Measurements from ENCODE around the gene SPEF2.
"Not testable (repeated sequence)": the region's sequence is repeated elsewhere in the genome, so short reads cannot be mapped to it uniquely, and the experiment has no call there.

SPEF2 gene

DNA sequence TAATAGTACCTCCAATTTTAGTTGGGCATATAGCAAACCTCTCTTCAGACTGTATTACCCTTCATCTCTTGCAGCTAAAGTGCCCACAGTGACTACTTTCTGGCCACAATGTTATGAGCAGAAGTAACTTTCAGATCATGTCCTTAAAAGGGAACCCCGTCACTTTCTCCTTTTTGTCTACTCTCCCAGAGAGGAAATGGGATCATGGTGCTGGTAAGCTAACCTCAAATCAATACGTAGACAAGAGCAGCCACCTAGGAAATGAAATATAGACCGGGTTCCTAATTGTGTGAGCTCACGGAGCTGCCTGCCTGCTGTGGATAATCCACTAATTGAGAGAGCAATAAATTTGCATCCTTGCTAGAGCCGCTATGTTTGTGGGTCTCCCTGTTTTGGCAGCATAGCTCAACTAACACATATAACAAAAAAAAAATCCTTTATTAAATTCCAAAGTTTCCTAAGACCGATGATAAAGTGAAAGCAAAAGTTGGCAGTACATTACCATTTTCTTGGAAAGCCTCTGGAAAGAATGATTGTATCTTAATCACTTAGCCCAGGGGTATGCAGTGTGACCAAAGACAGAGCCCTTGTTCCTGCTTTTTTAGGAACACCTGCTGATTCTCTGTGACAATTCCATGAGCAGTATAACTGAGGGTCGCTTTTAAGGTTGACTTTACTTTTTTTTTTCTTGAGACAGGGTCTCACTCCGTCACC, 233.5 kb downstream of the SPEF2 start:
- Mint-ChIP-seq H3K9me3 (peaks cover 25% of the 10 kb centered on the region), H3K27me3 (no peaks in the 10 kb centered on the region), H3K27ac (peak overlapping the region; percentile 94), H3K4me1 (peaks cover 71% of the 10 kb centered on the region), H3K4me3 (peak overlapping the region; percentile 88), H3K36me3 (ENCODE audit: low read depth) (peaks cover 60% of the 10 kb centered on the region)
- DNase-seq (no peak), ATAC-seq (no peak)

- Mint-ChIP-seq H3K4me1 (peaks cover 77% of the 10 kb centered on the region), H3K9me3 (peaks cover 15% of the 10 kb centered on the region), H3K27ac (peak overlapping the region; percentile 94), H3K36me3 (ENCODE audit: low read depth) (peaks cover 54% of the 10 kb centered on the region), H3K27me3 (no peaks in the 10 kb centered on the region), H3K4me3 (peak overlapping the region; percentile 88)
- DNase-seq (peak; percentile 67), ATAC-seq (peak; percentile 59)
These were observed 234.5 kb downstream of the SPEF2 start for GRCh38 chr5:35852084-35852734.

DNA sequence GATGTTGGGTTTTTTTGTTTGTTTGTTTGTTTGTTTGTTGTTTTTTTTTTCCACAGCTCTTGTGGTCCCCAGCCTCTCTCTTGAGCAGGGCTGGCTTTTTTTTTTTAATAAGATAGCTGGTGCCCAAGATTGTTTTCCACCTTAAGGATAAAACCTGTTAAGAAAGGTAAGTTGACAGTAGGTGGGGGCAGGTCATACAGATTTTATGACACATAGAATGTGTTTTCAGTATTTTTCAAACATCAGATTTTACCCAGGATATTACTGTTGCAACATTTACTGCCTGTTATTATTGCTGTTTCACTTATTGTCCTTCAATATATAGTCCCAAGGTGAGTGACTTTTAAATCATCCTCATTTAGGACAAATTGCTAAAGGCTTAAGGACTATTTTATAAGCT, 235.1 kb downstream of the SPEF2 start:
- Mint-ChIP-seq H3K4me3 (peak overlapping the region; percentile 88), H3K4me1 (peaks cover 79% of the 10 kb centered on the region)

DNA sequence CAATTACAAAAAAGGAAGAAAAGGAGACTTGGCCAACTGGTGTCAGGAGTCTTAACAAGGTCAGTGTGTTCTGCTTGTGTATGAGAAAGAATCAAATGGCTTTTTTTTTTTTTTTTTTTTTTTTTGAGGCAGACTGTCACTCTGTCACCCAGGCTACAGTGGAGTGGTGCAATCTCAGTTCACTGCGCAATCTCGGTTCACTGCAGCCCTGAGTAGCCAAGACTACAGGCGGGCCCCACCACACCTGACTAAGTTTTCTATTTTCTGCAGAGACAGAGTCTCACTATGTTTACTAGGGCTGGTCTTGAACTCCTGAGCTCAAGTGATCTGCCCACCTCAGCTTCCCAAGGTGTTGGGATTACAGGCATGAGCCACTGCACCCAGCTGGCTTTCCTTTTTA, 236.0 kb downstream of the SPEF2 start:
- H3K27ac Mint-ChIP-seq = peak overlapping the region; percentile 94
- no peaks in the 10 kb centered on the region for H3K27me3 Mint-ChIP-seq
- H3K4me3 Mint-ChIP-seq = peak overlapping the region; percentile 88
- peaks cover 8% of the 10 kb centered on the region for H3K9me3 Mint-ChIP-seq
- H3K4me1 Mint-ChIP-seq = peaks cover 82% of the 10 kb centered on the region
- peaks cover 53% of the 10 kb centered on the region for H3K36me3 Mint-ChIP-seq (ENCODE audit: low read depth)
- DNase-seq (peak; percentile 61), ATAC-seq (peak; percentile 48)

More for the DNA sequence above, 235.1 kb downstream of the SPEF2 start:
- ATAC-seq (no peak), DNase-seq (no peak)
- Mint-ChIP-seq H3K36me3 (ENCODE audit: low read depth) (peaks cover 53% of the 10 kb centered on the region), H3K27me3 (no peaks in the 10 kb centered on the region), H3K27ac (peak overlapping the region; percentile 94), H3K9me3 (peaks cover 9% of the 10 kb centered on the region)

DNA sequence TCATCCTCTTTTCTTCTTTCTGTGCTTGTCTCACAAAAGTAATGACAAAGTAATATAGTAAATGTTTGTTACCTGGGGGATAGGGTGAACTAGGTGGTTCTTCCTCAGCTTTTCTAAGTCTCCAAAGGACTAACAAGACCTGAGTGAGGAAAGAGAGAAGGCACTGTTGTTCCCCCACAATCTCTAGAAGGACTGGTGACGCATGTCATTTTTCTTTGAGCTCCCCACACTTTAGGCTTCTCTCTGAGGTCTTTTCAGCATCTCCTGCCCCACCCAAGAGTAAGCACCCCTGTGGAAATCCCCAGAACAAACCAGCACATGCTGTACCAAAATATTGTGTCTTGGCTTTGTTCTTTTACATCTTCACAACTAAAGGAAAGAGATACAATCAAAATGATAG, 236.6 kb downstream of the SPEF2 start:
- Mint-ChIP-seq H3K9me3 (peaks cover 6% of the 10 kb centered on the region), H3K4me1 (peaks cover 84% of the 10 kb centered on the region), H3K36me3 (ENCODE audit: low read depth) (peaks cover 57% of the 10 kb centered on the region), H3K27ac (peak overlapping the region; percentile 94), H3K4me3 (peak overlapping the region; percentile 88), H3K27me3 (no peaks in the 10 kb centered on the region)
- ATAC-seq = peak; percentile 50
- DNase-seq = peak; percentile 59

DNA sequence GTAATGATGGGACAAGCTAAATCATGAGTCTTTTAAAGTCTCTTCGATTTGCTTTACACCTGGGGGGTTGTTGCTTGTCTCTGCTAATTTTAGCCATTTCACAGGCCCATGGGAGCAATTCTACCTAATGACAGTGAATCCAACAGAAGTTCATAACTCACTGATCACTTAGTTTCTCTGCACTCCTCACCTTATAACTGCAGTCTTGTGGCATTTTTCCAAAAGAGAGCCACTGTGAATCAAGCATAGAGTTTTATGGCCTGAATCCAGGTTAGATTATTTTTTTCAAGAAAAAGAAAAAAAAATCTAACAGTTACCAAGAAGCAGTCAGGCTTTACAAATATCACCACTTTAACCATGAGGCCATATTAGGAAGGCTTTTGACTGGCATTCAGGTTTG, 237.5 kb downstream of the SPEF2 start:
- H3K36me3 Mint-ChIP-seq (ENCODE audit: low read depth) = peaks cover 64% of the 10 kb centered on the region
- H3K27ac Mint-ChIP-seq = peak overlapping the region; percentile 94
- ATAC-seq = no peak
- peaks cover 4% of the 10 kb centered on the region for H3K9me3 Mint-ChIP-seq
- no peak for DNase-seq
- H3K4me1 Mint-ChIP-seq = peaks cover 81% of the 10 kb centered on the region
- H3K4me3 Mint-ChIP-seq = peak overlapping the region; percentile 88
- no peaks in the 10 kb centered on the region for H3K27me3 Mint-ChIP-seq

GRCh38 chr5:35856186-35856764, 238.6 kb downstream of the SPEF2 start:
- H3K36me3 Mint-ChIP-seq (ENCODE audit: low read depth) = peaks cover 70% of the 10 kb centered on the region
- peaks cover 81% of the 10 kb centered on the region for H3K4me1 Mint-ChIP-seq
- H3K27ac Mint-ChIP-seq = peak overlapping the region; percentile 94
- ATAC-seq, H3K9me3 Mint-ChIP-seq, DNase-seq, H3K27me3 Mint-ChIP-seq: not testable (repeated sequence)
- H3K4me3 Mint-ChIP-seq = peak overlapping the region; percentile 88

DNA sequence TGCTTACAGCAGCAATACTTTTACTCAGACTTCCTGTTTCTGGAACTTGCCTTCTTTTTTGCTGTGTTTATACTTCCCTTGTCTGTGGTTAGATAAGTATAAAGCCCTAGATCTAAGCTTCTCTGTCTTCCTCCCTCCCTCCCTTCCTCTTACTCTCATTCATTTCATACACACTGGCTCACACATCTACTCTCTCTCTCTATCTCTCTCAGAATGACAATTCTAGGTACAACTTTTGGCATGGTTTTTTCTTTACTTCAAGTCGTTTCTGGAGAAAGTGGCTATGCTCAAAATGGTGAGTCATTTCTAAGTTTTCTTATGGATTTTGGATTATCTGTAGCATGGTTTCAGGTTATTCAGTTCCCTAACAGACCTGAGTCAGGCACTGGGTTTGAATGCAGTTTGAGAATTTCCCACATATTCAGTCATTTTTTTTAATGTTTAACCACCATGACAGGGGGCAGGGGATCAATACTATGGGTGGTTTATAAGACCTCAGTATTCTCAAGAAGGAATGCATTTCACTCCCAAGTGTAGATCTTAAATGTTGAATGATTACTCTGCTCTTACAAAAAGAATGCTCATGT, 239.2 kb downstream of the SPEF2 start, which contains the start of gene IL7R:
TSS of gene IL7R (plus strand) at position 127 of the 587 bp plus-strand sequence. CDS start at position 214, 87 bp downstream.
- peak within 1 kb of the TSS; percentile 88 for H3K4me3 Mint-ChIP-seq
- no peak for DNase-seq
- H3K36me3 Mint-ChIP-seq (ENCODE audit: low read depth) = peaks cover 76% of the 10 kb centered on the region
- no peaks in the 10 kb centered on the region for H3K9me3 Mint-ChIP-seq
- H3K4me1 Mint-ChIP-seq = peaks cover 81% of the 10 kb centered on the region
- ATAC-seq = peak; percentile 52
- no peaks in the 10 kb centered on the region for H3K27me3 Mint-ChIP-seq
- H3K27ac Mint-ChIP-seq = peak within 1 kb of the TSS; percentile 94

GRCh38 chr5:35857606-35858205, 240.0 kb downstream of the SPEF2 start:
- DNase-seq (no peak), ATAC-seq (peak; percentile 1)
- Mint-ChIP-seq H3K4me3 (peak overlapping the region; percentile 88), H3K27me3 (no peaks in the 10 kb centered on the region), H3K4me1 (peaks cover 81% of the 10 kb centered on the region), H3K9me3 (no peaks in the 10 kb centered on the region), H3K27ac (peak overlapping the region; percentile 94), H3K36me3 (ENCODE audit: low read depth) (peaks cover 81% of the 10 kb centered on the region)

- peaks cover 4% of the 10 kb centered on the region for H3K9me3 Mint-ChIP-seq
- DNase-seq (no peak), ATAC-seq (peak; percentile 7)
- peak overlapping the region; percentile 88 for H3K4me3 Mint-ChIP-seq
- H3K36me3 Mint-ChIP-seq (ENCODE audit: low read depth) = peaks cover 85% of the 10 kb centered on the region
- H3K27ac Mint-ChIP-seq = peak overlapping the region; percentile 88
- H3K4me1 Mint-ChIP-seq = peaks cover 83% of the 10 kb centered on the region
- H3K27me3 Mint-ChIP-seq = no peaks in the 10 kb centered on the region
These were observed 241.5 kb downstream of the SPEF2 start for GRCh38 chr5:35859101-35859661.

DNA sequence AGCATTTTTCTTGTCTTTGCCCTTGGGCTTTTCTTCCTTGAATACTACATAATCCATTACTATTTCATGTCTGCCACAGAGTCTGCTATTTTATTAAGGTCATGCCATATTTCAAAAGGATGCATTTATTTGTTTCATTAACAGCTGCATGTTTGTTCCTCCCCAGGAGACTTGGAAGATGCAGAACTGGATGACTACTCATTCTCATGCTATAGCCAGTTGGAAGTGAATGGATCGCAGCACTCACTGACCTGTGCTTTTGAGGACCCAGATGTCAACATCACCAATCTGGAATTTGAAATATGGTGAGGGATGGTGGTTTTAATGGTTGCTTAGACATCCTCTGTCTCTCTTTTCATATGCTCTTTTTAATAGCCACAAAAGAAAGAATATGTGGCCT, 243.0 kb downstream of the SPEF2 start:
- peaks cover 81% of the 10 kb centered on the region for H3K4me1 Mint-ChIP-seq
- DNase-seq = no peak

GRCh38 chr5:35861718-35862117, 244.1 kb downstream of the SPEF2 start:
- Mint-ChIP-seq H3K36me3 (ENCODE audit: low read depth) (peaks cover 91% of the 10 kb centered on the region), H3K4me3 (peak overlapping the region; percentile 88), H3K9me3 (peaks cover 11% of the 10 kb centered on the region), H3K27ac (peak overlapping the region; percentile 88), H3K4me1 (peaks cover 80% of the 10 kb centered on the region), H3K27me3 (no peaks in the 10 kb centered on the region)
- DNase-seq (no peak), ATAC-seq (no peak)

More for the DNA sequence above, 243.0 kb downstream of the SPEF2 start:
- H3K36me3 Mint-ChIP-seq (ENCODE audit: low read depth) = peaks cover 87% of the 10 kb centered on the region
- peak overlapping the region; percentile 88 for H3K4me3 Mint-ChIP-seq
- peak overlapping the region; percentile 88 for H3K27ac Mint-ChIP-seq
- H3K27me3 Mint-ChIP-seq = no peaks in the 10 kb centered on the region
- ATAC-seq = no peak
- peaks cover 11% of the 10 kb centered on the region for H3K9me3 Mint-ChIP-seq

DNA sequence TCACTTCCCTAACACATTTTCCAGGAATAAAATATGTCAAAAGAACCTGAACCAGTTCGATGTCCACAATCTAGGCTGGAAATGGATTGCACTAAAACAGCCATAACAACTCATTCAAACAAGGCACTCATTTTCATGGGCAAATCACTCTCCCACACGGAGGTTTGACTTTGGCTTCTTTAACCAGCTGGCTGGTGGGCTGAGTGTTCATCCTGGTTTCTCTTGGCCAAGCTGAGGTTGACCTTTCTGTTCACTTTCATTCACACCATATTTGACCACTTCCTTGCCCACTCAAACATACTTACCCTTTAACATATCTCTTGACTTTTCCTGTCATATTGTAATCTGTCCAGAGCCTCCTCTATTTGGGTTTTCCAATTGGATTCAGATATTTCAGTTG, 244.5 kb downstream of the SPEF2 start:
- peaks cover 79% of the 10 kb centered on the region for H3K4me1 Mint-ChIP-seq
- peak; percentile 11 for ATAC-seq
- no peak for DNase-seq
- peak overlapping the region; percentile 88 for H3K27ac Mint-ChIP-seq
- H3K36me3 Mint-ChIP-seq (ENCODE audit: low read depth) = peaks cover 91% of the 10 kb centered on the region
- no peaks in the 10 kb centered on the region for H3K27me3 Mint-ChIP-seq
- H3K9me3 Mint-ChIP-seq = peaks cover 11% of the 10 kb centered on the region
- H3K4me3 Mint-ChIP-seq = peak overlapping the region; percentile 88

- peak overlapping the region; percentile 88 for H3K27ac Mint-ChIP-seq
- H3K4me1 Mint-ChIP-seq = peaks cover 82% of the 10 kb centered on the region
- peaks cover 11% of the 10 kb centered on the region for H3K9me3 Mint-ChIP-seq
- H3K27me3 Mint-ChIP-seq = no peaks in the 10 kb centered on the region
- DNase-seq (no peak), ATAC-seq (peak; percentile 71)
- peak overlapping the region; percentile 88 for H3K4me3 Mint-ChIP-seq
- H3K36me3 Mint-ChIP-seq (ENCODE audit: low read depth) = peaks cover 92% of the 10 kb centered on the region
These were observed 245.5 kb downstream of the SPEF2 start for GRCh38 chr5:35863159-35863558.
